BE2C (cell line): ENCODE results near the gene GLG1. TPM values are rescaled to one million over a fixed set of nuclear protein-coding genes. Genes with fewer than 3 reads are reported as not detected.
"Not testable (repeated sequence)": the region's sequence is repeated elsewhere in the genome, so short reads cannot be mapped to it uniquely, and the experiment has no call there.

ENCODE experiments used
- DNase-seq: peaks from one replicate; pipeline ENCODE4 v3.0.0-alpha.2; 2020
- H3K27me3 ChIP-seq: fragments of 250-450 bp; sonication (Bioruptor Pico); 2 replicates; pipeline ENCODE4 v1.5.1; 2020; ENCODE audit warnings: mild to moderate bottlenecking
- H3K36me3 ChIP-seq: fragments of 250-450 bp; sonication (Bioruptor Pico); 2 replicates; pipeline ENCODE4 v1.5.1; 2020; ENCODE audit warnings: mild to moderate bottlenecking
- H3K4me1 ChIP-seq: fragments of 250-450 bp; sonication (Bioruptor Pico); 2 replicates; pipeline ENCODE4 v1.5.1; 2020
- H3K4me3 ChIP-seq: 2 replicates; pipeline ENCODE4 v1.5.1; 2011; ENCODE audit warnings: low read depth, low read length
- H3K9me3 ChIP-seq: fragments of 250-450 bp; sonication (Bioruptor Pico); 2 replicates; pipeline ENCODE4 v1.5.1; 2020
- polyA plus RNA-seq: library from polyadenylated mRNA; unstranded; fragments of >200 nt; gene quantifications from one replicate; pipeline ENCODE4 v1.2.1, GENCODE V29; 2012; ENCODE audit warnings: low read depth, missing spikeins; ENCODE audit not compliant: insufficient read length, insufficient read depth
- TF ChIP-seq, protein P1 (sequence below): IDR thresholded peaks from 2 replicates; pipeline ENCODE4 v1.5.1; 2012; ENCODE audit warnings: mild to moderate bottlenecking, low read depth, low read length

GLG1 gene
- 40.2 TPM for polyA plus RNA-seq

DNA sequence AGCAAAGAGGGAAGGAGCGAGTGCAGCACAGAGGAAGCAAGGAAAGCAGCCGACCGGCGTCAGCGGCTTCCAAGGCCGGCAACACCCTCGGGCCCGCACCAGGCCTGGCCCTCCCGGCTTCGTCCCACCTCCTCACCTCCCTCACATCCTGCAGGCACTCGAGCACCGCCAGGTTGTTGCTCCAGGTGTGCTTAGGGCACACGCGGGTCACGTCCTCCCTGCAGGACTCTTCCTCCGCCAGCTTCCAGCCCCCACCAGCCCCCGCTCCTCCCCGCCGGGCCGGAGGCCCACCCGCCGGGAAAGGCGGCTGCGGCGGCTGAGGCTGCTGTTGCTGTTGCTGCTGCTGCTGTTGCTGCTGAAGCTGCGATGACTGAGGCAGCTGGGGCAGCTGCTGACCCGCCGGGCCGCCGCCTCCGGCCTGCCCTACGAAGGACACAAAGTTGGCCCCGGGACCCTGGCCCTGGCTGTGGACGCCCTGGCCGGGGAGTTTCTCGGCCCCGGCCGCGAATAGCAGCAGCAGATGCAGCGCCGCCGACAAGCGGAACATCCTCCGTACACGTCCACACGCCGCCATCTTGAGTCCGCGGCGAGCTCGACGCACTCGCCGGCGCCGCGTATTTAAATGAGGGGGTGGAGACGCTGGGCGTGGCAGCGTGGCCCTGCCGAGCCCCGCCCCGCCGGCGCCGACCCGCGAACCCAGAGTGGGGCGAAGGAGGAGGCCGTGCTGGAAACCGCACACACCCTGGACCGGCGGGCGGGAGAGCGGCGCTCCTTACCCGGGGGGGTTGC is at the start of gene GLG1:
TSS of gene GLG1 (minus strand) at position 594 of the 789 bp plus-strand sequence. CDS start at position 574, 20 bp downstream.
- Histone ChIP-seq H3K36me3 (no peaks in the 10 kb centered on the region), H3K27me3 (no peaks in the 10 kb centered on the region), H3K4me1 (peaks cover 2% of the 10 kb centered on the region), H3K9me3 (no peaks in the 10 kb centered on the region), H3K4me3 (peak within 1 kb of the TSS; percentile 88)
- TF ChIP-seq, protein P1, sequence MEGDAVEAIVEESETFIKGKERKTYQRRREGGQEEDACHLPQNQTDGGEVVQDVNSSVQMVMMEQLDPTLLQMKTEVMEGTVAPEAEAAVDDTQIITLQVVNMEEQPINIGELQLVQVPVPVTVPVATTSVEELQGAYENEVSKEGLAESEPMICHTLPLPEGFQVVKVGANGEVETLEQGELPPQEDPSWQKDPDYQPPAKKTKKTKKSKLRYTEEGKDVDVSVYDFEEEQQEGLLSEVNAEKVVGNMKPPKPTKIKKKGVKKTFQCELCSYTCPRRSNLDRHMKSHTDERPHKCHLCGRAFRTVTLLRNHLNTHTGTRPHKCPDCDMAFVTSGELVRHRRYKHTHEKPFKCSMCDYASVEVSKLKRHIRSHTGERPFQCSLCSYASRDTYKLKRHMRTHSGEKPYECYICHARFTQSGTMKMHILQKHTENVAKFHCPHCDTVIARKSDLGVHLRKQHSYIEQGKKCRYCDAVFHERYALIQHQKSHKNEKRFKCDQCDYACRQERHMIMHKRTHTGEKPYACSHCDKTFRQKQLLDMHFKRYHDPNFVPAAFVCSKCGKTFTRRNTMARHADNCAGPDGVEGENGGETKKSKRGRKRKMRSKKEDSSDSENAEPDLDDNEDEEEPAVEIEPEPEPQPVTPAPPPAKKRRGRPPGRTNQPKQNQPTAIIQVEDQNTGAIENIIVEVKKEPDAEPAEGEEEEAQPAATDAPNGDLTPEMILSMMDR: no peak
- peak; percentile 93 for DNase-seq

DNA sequence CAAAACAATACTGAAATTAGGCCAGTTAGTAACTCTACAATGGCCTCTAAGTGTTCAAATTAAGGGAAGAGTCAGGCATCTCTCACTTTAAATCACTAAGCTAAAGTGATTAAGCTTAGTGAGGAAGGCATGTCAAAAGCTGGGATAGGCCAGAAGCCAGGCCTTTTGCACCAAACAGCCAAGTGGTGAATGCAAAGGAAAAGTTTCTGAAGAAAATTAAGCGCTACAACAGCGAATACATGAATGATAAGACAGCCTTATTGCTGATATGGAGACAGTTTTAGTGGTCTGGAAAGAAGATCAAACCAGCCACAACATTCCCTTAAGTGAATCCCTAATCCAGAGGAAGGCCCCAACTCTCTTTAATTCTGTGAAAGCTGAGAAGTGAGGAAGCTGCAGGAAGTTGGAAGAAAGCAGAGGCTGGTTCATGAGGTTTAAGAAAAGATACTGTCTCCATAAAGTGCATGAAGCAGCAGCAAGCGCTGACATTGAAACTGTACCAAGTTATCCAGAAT is 47.7 kb upstream of the GLG1 start:
- TF ChIP-seq, protein P1: no peak
- H3K27me3 ChIP-seq: no peaks in the 10 kb centered on the region
- peaks cover 86% of the 10 kb centered on the region for H3K36me3 ChIP-seq
- DNase-seq: no peak
- H3K4me3 ChIP-seq: no peak overlapping the region
- no peaks in the 10 kb centered on the region for H3K4me1 ChIP-seq
- H3K9me3 ChIP-seq: no peaks in the 10 kb centered on the region

DNA sequence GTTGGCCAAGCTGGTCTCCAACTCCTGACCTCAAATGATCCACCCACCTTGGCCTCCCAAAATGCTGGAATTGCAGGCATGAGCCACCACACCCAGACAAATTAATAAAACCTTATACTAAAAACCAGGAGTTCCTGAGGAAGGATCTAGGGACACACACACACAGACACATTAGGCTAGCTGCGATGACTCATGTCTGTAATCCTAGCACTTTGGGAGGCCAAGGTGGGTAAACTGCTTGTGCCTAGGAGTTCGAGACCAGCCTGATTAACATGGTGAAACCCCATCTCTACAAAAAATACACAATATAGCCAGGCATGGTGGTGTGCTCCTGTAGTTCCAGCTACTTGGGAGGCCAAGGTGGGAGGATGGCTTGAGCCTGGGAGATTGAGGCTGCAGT is 46.0 kb upstream of the GLG1 start:
- H3K27me3 ChIP-seq: not testable (repeated sequence)

DNA sequence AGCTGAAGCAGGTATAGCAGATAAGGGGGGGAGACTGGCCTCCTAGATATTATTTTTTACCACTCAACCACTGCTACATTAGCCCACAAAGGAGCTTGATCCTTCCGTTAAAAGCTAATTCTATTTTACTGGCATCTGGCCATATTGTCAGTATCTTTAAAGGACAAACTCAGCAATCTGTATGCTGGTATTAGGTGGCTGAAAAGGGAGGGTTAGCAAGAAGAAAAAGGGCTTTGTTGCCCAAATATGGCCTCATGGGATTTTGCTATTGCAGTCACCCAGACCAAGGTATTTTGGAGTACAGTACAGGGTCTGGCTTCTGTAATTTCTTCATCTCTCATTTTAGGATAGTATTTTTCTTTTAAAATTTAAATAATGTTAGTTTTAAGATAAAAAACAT is 45.3 kb upstream of the GLG1 start:
- TF ChIP-seq, protein P1: no peak
- Histone ChIP-seq H3K4me3 (no peak overlapping the region), H3K4me1 (no peaks in the 10 kb centered on the region), H3K36me3 (peaks cover 84% of the 10 kb centered on the region), H3K27me3 (no peaks in the 10 kb centered on the region), H3K9me3 (no peaks in the 10 kb centered on the region)
- no peak for DNase-seq

More for the DNA sequence above, 46.0 kb upstream of the GLG1 start:
- not testable (repeated sequence) for H3K4me3 ChIP-seq, DNase-seq, H3K4me1 ChIP-seq, H3K9me3 ChIP-seq
- peaks cover 84% of the 10 kb centered on the region for H3K36me3 ChIP-seq

DNA sequence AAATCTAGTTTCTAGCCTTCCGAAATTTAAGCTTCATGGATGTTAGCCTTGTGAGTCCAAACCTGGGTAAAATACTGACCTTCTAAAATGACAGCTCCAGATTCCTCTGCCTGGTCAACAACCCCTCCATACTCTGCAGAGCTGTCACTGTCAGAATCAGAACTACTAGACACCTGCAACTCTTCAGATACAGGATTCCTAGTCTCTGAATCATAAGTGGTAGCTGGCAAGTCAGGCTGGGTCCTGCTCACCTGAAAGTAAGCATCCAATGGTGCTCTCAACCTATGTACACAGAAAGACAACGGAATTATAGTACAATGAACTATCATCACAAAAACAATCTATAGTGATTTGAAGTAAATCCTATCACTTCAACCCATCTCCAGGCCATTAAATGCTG is 44.9 kb upstream of the GLG1 start:
- H3K4me1 ChIP-seq: no peaks in the 10 kb centered on the region
- DNase-seq: no peak
- H3K9me3 ChIP-seq: no peaks in the 10 kb centered on the region
- H3K4me3 ChIP-seq: no peak overlapping the region
- H3K27me3 ChIP-seq: no peaks in the 10 kb centered on the region
- TF ChIP-seq, protein P1: no peak
- H3K36me3 ChIP-seq: peaks cover 82% of the 10 kb centered on the region

DNA sequence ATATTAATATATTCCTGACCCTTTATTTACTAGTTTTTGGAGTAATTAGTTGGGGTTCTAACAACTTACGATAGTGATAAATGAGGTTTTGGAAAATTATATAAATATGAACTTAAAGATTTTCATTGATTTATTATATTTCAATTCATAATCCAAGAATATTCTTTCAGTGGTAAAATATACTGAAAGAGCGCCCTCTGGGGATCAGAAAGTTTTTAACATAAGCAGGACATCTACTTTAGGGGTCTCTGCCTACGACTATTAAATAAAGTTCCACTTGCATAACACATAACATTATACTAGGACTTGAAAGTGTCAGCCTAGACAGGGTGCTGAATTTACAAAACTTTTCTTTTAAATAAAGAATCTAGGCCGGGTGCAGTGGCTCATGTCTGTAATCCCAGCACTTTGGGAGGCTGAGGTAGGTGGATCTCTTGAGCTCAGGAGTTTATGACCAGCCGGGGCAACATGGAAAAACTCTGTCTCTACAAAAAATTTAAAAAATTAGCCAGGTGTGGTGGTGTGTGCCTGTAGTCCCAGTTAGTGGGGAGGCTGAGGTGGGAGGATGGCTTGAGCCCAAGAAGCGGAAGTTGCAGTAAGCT is 44.2 kb upstream of the GLG1 start:
- no peaks in the 10 kb centered on the region for H3K9me3 ChIP-seq
- peaks cover 83% of the 10 kb centered on the region for H3K36me3 ChIP-seq
- no peak overlapping the region for H3K4me3 ChIP-seq
- peak; percentile 17 for DNase-seq
- no peaks in the 10 kb centered on the region for H3K4me1 ChIP-seq
- TF ChIP-seq, protein P1: peak; percentile 59
- no peaks in the 10 kb centered on the region for H3K27me3 ChIP-seq
